GM21619 (cell line): ENCODE results near the gene GOLGA6L7.
"Not testable (repeated sequence)": the region's sequence is repeated elsewhere in the genome, so short reads cannot be mapped to it uniquely, and the experiment has no call there.

Source experiments
- ATAC-seq: cut with Tn5 transposase; IDR thresholded peaks from one replicate; pipeline ENCODE4 v1.9.1; 2021; ENCODE audit not compliant: unreplicated experiment

The GOLGA6L7 gene

DNA sequence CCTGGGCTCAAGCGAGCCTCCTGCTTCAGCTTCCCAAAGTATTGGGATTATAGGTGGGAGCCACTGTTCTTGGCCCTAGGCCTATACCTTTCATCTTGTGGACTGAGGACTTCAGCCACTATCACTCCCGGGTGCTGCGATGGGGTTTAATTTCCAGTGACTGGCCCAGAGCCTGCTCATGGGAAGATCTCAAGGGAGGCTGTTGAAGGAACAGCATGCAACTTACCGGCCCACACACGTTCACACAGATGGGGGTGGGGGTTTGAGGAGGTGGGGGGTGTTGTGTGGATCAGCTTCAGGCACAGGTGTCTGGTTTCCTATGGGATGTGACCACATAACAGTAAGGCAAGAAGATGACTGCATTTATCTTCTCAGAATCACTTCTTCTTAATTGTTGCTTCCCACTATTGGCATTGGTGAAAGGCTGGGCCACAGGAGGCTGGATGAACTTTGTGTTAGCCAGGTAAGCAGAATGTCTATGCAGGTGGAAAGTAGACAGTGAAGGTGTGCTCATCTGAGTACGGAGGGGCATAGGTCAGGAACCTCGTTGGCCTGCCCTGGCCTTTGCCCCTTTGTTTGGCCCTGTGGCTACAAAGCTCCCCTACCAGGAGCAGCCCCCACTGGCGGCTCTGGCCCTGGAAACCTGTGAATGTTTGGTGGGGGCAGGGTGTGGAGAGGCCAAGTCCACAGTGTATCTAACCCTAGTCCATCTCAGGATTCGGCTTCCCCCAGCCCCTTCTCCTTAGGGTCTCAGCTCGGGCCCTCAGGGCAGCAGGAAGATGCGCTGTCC is 35.9 kb upstream of the GOLGA6L7 start:
- ATAC-seq: no peak

GRCh38 chr15:28881600-28881999 is 33.2 kb upstream of the GOLGA6L7 start:
- ATAC-seq: no peak

DNA sequence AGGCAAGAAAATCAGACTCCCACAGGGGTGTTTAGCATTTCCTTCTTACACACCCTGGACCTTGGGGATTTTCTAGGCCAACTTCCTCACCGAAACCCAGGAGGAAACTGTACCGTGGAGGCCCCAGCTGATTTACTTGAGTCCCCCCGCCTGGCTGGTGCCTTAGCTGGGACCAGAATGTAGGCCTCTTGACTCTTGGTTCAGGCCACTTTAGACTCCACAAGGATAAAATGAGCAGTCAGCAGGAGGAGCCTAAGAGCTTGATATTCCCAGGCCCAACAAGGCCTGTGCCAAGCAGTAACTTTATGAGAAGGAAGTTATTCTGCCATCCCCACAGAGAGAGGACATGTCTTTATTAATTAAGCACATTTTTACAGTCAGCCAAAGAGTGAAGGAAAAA is 32.7 kb upstream of the GOLGA6L7 start:
- ATAC-seq: no peak

DNA sequence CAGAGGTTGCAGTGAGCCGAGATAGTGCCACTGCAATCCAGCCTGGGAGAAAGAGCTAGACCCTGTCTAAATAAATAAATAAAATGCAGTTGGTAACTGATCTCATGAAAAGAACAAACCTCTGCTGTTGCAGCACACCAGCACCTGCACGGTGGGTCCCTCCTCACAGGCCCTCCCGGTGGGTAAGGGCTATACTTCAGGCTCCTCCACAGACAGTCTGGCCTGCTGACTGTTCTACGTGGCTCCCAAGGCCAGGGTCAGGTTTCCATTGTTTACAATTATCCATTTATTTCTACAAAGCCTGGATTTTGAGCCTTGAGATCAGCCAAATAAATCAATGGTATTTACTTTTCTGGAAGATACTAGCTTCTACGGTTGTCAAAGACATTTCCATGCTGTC is 32.2 kb upstream of the GOLGA6L7 start:
- ATAC-seq: no peak

GRCh38 chr15:28879551-28879950 is 31.1 kb upstream of the GOLGA6L7 start:
- no peak for ATAC-seq

DNA sequence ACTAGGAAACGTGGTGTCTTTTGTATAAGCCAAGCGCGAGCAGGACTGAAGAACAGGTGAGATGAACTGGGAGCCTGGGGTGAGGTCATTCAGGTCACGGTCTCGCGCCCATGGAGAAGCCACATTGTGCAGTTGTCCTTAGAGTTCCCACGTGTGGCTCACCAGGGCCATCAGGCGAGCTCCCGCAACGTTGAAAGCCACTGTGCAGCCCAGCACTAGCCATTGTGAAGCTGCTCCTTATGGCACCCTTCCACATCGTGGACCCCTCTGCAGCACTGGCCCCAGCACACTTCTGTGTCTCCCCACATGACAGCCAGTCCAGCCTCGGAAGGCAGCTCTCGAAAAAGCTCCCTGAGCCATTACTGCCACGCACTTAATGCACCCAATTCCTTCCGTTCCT is 29.8 kb upstream of the GOLGA6L7 start:
- no peak for ATAC-seq

GRCh38 chr15:28876845-28877185 is 28.4 kb upstream of the GOLGA6L7 start:
- no peak for ATAC-seq

DNA sequence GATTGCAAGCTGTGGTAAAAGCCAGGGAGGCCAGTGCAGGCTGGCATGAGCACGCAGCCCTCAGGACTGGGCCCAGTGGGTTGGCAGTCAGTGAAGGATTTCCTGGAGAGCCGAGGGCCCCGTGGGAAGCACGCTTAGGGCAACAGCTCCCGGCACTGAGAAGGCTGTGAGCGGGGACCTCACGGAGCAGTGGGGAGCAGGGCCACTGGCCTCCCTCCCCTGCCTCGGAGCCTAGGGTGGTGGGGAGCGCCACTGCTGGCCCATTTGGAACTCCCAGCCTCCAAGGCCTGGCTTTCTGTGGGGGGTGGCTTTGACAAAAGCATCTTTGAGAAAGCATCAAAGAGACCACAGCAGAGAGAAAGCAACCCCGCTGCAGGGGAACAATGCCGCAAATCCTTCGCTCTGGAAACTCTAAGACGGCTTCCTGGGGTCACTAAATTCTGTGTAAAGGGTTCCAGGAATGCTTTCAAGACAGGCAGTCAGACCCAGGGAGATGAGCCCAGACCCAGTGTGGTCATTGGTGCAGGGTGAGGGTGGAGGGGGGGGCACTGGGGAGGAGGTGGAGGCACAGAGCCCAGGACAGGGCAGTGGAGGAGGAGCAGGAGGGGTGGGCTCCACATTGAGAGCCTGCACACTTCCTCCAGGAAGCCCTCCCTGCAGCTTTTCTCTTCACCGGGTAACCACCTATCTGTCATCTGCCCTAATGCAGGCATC is 27.8 kb upstream of the GOLGA6L7 start:
- ATAC-seq: no peak

DNA sequence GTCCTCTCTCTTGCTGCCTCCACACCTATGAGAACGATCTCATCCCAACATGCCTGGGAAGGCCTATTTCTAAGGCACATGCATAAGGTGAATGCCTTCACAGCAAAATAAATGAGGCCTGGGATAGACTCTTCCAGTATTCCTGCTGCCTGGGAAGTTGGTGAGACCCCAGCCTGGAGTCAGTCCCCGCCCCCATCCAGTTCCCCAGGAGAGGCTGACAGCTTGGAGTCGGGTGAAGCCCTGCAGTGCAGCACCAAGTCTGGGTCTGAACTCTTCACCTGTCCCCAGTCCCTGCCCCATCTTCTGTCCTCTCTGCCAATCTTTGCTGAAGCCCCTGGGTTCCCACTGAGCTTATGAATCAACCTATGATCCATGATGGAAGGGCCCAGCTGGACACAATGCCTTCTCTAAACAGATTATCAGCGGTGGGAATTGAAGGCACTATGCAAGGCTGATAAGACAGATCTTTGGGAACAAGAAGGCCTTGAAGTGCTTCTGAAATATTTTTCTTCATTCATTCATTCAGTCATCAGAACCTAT is 27.1 kb upstream of the GOLGA6L7 start:
- ATAC-seq: no peak

DNA sequence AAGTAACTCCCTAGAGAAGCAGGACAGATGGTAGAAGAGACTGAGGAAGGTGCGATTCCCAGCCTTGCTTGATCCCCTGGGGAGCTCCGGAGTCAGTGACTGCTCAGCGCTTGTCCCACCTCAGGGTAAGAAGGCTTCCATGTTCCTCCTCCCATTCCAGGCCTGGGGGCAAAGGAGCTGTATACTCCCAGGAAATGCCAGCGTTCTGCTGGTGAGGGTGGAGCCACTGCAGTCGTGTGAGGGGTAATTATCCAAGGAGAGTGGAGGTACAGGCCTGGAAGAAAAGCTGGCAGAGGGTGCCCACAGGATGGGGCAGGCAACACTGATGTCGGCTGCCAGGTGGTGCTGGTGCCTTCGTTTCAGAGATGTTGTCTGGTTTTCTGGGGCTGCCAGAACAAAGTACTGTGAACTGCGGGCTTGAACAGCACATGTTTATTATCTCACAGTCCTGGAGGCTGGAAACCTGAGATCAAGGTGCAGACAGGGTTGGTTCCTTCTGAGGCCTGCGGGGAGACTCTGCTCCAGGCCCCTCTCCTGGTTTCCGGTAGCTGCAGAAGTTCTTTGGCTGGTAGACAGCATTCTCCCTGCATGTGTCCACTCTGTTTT is 25.2 kb upstream of the GOLGA6L7 start:
- ATAC-seq: no peak

DNA sequence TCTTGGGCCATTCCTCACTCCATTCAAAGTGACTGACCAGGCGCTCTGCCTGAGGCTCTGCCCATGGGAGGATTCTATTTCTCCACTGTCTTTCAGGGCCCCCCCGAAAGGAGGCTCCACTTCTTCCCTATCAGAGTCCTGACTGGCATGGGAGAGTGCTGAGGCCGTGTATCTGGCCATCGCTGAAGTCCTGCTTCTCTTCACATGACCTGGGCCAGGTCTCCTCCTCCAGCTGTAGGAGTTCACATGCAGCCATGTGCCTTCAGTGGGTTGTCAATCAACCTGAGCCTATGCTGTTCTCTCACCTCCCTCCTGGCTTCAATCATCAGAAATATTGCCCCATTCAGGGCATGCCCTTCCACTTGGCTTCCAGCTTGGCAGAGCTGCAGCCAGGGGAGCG is 24.6 kb upstream of the GOLGA6L7 start:
- no peak for ATAC-seq

DNA sequence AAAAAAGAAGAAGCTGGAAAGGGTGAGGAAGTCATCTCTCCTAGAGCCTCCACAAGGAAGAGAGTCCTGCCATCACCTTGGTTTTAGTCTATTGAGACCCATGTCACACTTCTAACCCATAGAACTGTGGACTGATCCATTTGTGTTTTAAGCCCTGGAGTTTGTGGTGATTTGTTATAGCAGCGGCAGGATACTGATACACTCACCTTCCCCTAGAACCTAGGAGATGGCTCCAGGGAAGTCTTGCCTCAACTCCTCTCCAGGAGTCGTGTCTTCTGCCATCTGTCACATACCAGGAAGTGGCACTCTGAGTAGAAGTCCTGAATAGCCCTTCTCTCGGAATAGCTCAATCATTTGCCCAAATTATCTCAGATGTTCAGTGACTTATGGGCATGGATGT is 22.7 kb upstream of the GOLGA6L7 start:
- no peak for ATAC-seq

- no peak for ATAC-seq
Measured at GRCh38 chr15:28868744-28869345, 20.4 kb upstream of the GOLGA6L7 start.

DNA sequence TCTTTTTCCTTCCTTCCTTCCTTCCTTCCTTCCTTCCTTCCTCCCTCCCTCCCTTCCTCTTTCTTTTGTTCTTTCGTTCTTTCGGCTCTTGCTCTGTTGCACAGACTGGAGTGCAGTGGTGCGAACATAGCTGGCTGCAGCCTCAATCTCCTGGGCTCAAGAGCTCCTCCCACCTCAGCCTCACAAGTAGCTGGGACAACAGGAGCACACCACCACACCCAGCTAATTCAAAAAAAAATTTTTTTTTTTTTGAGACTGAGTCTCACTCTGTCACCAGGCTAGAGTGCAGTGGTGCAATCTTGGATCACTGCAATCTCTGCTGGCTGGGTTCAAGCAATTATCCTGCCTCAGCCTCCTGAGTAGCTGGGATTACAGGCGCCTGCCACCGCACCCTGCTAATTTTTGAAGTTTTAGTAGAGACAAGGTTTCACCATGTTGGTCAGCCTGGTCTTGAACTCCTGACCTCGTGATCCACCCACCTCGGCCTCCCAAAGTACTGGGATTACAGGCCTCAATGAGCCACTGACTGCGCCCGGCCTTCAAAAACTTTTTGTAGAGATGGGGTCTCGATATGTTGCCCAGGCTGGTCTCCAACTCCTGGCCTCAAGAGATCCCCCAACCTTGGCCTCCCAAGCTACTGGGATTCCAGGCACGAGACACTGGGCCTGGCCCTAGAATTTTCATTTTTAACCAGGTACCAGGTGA is 13.3 kb upstream of the GOLGA6L7 start:
- ATAC-seq: not testable (repeated sequence)

DNA sequence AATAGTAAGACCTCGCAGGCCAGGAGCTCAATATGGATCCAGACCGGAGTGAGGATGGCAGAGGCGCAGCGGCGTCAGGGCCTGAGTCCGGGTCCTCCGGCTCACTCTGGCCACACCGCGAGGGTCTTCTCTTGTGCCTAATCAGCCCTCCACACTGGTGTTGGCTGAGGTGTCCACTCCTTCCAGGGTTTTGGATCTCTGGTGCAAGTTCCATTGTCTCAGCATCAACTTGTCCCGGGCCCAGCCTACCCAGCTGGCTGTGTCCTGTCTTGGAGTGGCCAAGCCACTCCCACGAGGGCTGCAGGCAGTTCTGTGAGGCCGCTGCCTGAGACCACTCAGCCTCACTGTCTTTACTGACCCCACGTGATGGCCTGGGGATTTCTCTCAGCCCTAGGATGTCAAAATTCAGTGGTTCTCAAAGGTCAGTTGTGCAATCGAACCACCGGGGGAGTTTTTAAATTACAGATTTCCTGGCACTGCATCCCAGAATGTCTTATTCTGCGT is 12.6 kb upstream of the GOLGA6L7 start:
- no peak for ATAC-seq

DNA sequence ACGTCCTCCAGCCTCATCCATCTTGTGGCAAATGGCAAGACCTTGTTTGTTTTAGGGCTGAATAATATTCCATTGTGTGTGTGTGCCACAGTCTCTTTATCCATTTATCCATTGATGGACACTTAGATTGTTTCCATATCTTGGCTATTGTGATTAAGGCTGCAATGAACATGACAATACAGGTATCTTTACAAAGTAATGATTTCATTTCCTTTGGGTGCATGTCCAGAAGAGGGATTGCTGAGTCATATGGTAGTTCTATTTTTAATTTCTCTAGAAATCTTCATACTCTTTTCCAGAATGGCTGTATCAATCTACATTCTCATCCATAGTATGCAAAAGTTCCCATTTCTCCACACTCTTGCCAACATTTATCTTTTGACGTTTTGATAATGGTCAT is 6.1 kb upstream of the GOLGA6L7 start:
- not testable (repeated sequence) for ATAC-seq

DNA sequence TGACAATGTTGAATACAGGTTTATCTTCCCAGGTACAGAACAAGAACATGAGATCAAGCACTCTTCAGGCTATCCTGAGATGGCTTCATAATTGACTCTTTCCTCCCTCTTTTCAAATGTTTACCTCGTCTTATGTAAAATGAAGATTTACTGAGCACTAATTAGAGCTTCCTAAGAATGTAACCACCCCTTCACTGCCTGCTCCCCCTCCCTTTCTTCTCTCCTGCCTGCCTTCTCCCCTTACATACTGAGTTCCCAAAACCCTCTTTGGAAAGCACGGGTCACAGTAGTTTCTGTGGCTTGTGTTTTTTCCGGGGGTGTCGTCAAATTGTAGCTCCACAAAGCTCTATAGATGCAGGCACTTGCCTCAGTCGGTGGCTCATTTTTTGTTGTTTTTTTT is 5.2 kb upstream of the GOLGA6L7 start:
- ATAC-seq: not testable (repeated sequence)

GRCh38 chr15:28849766-28850165 is 1.3 kb upstream of the GOLGA6L7 start:
- not testable (repeated sequence) for ATAC-seq

DNA sequence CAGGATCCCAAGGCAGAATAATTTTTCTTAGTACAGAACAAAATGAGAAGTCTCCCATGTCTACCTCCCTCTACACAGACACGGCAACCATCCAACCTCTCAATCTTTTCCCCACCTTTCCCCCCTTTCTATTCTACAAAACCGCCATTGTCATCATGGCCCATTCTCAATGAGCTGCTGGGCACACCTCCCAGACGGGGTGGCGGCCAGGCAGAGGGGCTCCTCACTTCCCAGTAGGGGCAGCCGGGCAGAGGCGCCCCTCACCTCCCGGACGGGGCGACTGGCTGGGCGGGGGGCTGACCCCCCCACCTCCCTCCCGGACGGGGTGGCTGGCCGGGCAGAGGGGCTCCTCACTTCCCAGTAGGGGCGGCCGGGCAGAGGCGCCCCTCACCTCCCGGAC is 827 bp upstream of the GOLGA6L7 start:
- not testable (repeated sequence) for ATAC-seq

GRCh38 chr15:28847959-28848358 is 485 bp downstream of the GOLGA6L7 start:
- not testable (repeated sequence) for ATAC-seq

GRCh38 chr15:28847247-28847646 is 1.2 kb downstream of the GOLGA6L7 start:
- ATAC-seq: peak; percentile 97
